A673 (cell line): ENCODE data around the gene PTPN1. TPM values are rescaled to one million over a fixed set of nuclear protein-coding genes. Genes with fewer than 3 reads are reported as not detected.

ENCODE experiments used
- BruUV-seq: library from RNA; stranded (reverse); fragments of 400-500 nt; replicated peaks from 2 replicates; lab custom pipeline; 2021; lab: Mats Ljungman, UMichigan
- CTCF ChIA-PET: fragments of 300-600 bp; sonication (Branson Sonifier 250); formaldehyde crosslinking; loops from one replicate; lab custom pipeline; 2022; ENCODE audit warnings: antibody characterized with exemption; lab: Charles Lee
- POLR2A ChIA-PET: fragments of 300-600 bp; sonication (Branson Sonifier 250); formaldehyde crosslinking; loops from one replicate; lab custom pipeline; 2022; ENCODE audit warnings: antibody characterized with exemption; ENCODE audit not compliant: low non-redundant PET; lab: Charles Lee
- DNase-seq: peaks from one replicate; pipeline ENCODE4 v3.0.0-alpha.2; 2015; ENCODE audit warnings: low spot score
- H3K27ac ChIP-seq: fragments of 200-600 bp; sonication (generic); 2 replicates; pipeline ENCODE4 v1.5.1; 2016; ENCODE audit warnings: mixed run types, low read depth, mild to moderate bottlenecking, mixed read lengths, antibody characterized with exemption, low read length; ENCODE audit not compliant: poor library complexity, severe bottlenecking
- H3K27me3 ChIP-seq: fragments of 200-600 bp; sonication (generic); replicated peaks from 2 replicates; pipeline ENCODE4 v1.6.1; 2017; ENCODE audit warnings: mixed run types, low read depth, mild to moderate bottlenecking, mixed read lengths, antibody characterized with exemption, low read length; ENCODE audit not compliant: insufficient read depth, poor library complexity
- H3K36me3 ChIP-seq: fragments of 200-600 bp; sonication (generic); 2 replicates; pipeline ENCODE4 v1.6.1; 2016; ENCODE audit warnings: mixed run types, mild to moderate bottlenecking, mixed read lengths, antibody characterized with exemption, low read length; ENCODE audit not compliant: insufficient read depth, poor library complexity, severe bottlenecking
- H3K4me1 ChIP-seq: fragments of 200-600 bp; sonication (generic); 2 replicates; pipeline ENCODE4 v1.6.1; 2017; ENCODE audit warnings: mixed run types, mild to moderate bottlenecking, mixed read lengths, antibody characterized with exemption, low read length; ENCODE audit not compliant: insufficient read depth, poor library complexity, severe bottlenecking
- H3K4me3 ChIP-seq: fragments of 200-600 bp; sonication (generic); 2 replicates; pipeline ENCODE4 v1.5.1; 2016; ENCODE audit warnings: low read depth, mixed run types, mild to moderate bottlenecking, mixed read lengths, low read length; ENCODE audit not compliant: poor library complexity, severe bottlenecking
- H3K9me3 ChIP-seq: fragments of 200-600 bp; sonication (generic); 2 replicates; pipeline ENCODE4 v1.6.1; 2016; ENCODE audit warnings: mixed run types, low read depth, mild to moderate bottlenecking, mixed read lengths, antibody characterized with exemption, low read length; ENCODE audit not compliant: poor library complexity, severe bottlenecking
- CTCF ChIP-seq: fragments of 300-800, 200-600 bp; sonication (generic); conservative IDR thresholded peaks from 2 replicates; pipeline ENCODE4 v1.5.1; 2017; ENCODE audit warnings: low read depth, mild to moderate bottlenecking, antibody characterized with exemption, low read length, moderate library complexity, mixed read lengths
- EZH2 ChIP-seq: fragments of 200-600 bp; sonication (generic); IDR thresholded peaks from 2 replicates; pipeline ENCODE4 v1.6.1; 2017; ENCODE audit warnings: borderline replicate concordance, low read depth, mild to moderate bottlenecking, mixed read lengths, antibody characterized with exemption, low read length; ENCODE audit not compliant: poor library complexity, severe bottlenecking
- intact Hi-C: fragments of 100-400 bp; cut with micrococcal nuclease; formaldehyde crosslinking; loops from one replicate; pipeline ENCODE4 v1.10.0; 2022; ENCODE audit not compliant: unreplicated experiment
- total RNA-seq: library from RNA; stranded (reverse); gene quantifications from 2 replicates; pipeline ENCODE4 v1.2.3, GENCODE V29; 2021

Gene PTPN1
- total RNA-seq, 1 experiment from 2014 or later: 47.4 TPM

GRCh38 chr20:50541606-50542041 is 31.4 kb downstream of the PTPN1 start:
- Histone ChIP-seq H3K9me3 (no peaks in the 10 kb centered on the region), H3K4me3 (no peak overlapping the region), H3K4me1 (no peaks in the 10 kb centered on the region), H3K36me3 (no peaks in the 10 kb centered on the region), H3K27me3 (no peaks in the 10 kb centered on the region), H3K27ac (no peak overlapping the region)
- ChIA-PET CTCF (no interaction called here), POLR2A (no interaction called here)
- no peak for TF ChIP-seq EZH2
- intact Hi-C loops: no loop called here
- no TSS peak for BruUV-seq
- DNase-seq: no peak

GRCh38 chr20:50543326-50543725 is 33.1 kb downstream of the PTPN1 start:
- Histone ChIP-seq H3K27ac (no peak overlapping the region), H3K4me3 (no peak overlapping the region), H3K36me3 (no peaks in the 10 kb centered on the region), H3K9me3 (no peaks in the 10 kb centered on the region), H3K27me3 (no peaks in the 10 kb centered on the region), H3K4me1 (no peaks in the 10 kb centered on the region)
- ChIA-PET CTCF (no interaction called here), POLR2A (no interaction called here)
- TF ChIP-seq CTCF: no peak
- TF ChIP-seq EZH2: no peak
- no TSS peak for BruUV-seq
- intact Hi-C loops: no loop called here
- no peak for DNase-seq

DNA sequence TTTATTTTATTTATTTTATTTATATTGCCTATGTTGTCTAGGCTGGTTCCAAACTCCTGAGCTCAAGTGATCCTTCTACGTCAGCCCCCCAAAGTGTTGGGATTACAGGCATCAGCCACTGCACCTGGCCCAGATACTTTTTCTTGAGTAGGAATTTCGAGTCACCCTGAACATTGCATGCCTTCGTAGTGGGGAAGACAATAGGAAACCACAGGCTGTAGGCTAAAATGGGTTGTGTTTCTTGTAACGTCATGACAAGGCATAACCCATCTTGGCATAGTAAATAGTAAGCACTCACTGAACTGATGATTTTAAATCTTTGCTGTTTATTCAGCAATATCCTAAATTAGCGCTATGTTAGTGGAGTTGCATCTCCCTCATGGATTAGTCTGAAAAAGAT is 34.9 kb downstream of the PTPN1 start:
- Histone ChIP-seq H3K27me3 (no peaks in the 10 kb centered on the region), H3K9me3 (no peaks in the 10 kb centered on the region), H3K27ac (no peak overlapping the region), H3K4me1 (no peaks in the 10 kb centered on the region), H3K36me3 (no peaks in the 10 kb centered on the region), H3K4me3 (no peak overlapping the region)
- no TSS peak for BruUV-seq
- intact Hi-C loops: no loop called here
- no peak for DNase-seq
- ChIA-PET POLR2A (no interaction called here), CTCF (no interaction called here)
- TF ChIP-seq CTCF (no peak), EZH2 (no peak)

GRCh38 chr20:50546729-50547314 is 36.6 kb downstream of the PTPN1 start:
- ChIA-PET POLR2A (no interaction called here), CTCF (no interaction called here)
- no peak for DNase-seq
- H3K27ac ChIP-seq: no peak overlapping the region
- H3K27me3 ChIP-seq: no peaks in the 10 kb centered on the region
- H3K4me3 ChIP-seq: no peak overlapping the region
- intact Hi-C loops: no loop called here
- BruUV-seq: no TSS peak
- no peaks in the 10 kb centered on the region for H3K4me1 ChIP-seq
- no peak for TF ChIP-seq CTCF
- no peak for TF ChIP-seq EZH2
- H3K36me3 ChIP-seq: no peaks in the 10 kb centered on the region
- H3K9me3 ChIP-seq: no peaks in the 10 kb centered on the region
